Kidney tubule cell (primary cell): ENCODE measurements around the gene HDAC3.
"Not testable (repeated sequence)": the region's sequence is repeated elsewhere in the genome, so short reads cannot be mapped to it uniquely, and the experiment has no call there.

Experiments
- DNase-seq: peaks from one replicate; pipeline ENCODE4 v3.0.0-alpha.2; 2018; ENCODE audit warnings: low spot score

The HDAC3 gene

DNA sequence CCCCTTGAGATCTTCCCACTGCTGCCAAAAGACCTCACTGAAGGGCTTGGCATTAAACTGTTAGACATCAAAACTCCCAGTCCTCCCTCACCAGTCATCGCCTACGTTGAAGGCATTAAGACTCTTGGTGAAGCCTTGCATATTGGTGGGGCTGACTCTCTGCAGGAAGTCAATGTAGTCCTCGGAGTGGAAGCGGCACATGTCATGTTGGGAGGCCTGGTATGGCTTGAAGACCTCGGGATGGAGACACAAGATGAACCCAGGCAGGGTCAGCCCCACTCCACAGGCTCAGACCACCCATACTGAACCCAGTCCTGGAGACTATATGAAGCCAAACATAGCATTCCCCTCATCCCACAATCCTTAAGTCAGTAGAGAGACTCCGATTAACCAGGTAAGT is 1.9 kb downstream of the HDAC3 start:
- DNase-seq, result no peak

DNA sequence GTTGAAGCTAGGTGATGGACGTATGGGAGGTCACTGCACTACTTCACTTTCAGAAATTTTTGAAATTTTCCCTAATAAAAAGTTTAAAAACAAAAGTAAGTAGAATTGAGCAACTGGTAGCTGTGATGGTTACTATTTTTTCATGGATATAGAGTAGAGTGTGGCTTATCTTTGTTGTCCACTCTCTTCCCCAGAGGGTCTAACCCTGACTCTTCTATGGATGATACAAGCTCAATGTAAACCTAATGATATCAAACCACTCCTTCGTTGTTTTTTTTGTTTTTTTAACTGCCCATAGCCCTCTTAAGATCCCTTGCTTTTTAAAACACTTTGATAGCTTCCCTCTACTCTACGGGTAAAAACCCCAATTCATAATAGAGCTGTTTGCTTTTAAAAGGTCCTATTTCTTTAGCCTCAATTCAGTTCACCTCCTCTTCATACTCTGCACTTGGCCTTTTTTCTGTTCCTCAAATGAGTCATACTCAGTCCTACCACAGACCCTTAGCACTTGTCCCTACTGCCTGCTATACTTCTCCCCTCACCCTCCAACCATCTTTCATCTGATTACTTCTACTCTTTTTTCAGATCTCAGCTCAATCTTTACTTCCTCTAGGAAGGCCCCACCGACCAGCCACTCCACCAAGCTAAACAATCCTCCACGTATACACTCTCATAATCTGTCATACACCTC is 2.6 kb downstream of the HDAC3 start:
- DNase-seq, result no peak

DNA sequence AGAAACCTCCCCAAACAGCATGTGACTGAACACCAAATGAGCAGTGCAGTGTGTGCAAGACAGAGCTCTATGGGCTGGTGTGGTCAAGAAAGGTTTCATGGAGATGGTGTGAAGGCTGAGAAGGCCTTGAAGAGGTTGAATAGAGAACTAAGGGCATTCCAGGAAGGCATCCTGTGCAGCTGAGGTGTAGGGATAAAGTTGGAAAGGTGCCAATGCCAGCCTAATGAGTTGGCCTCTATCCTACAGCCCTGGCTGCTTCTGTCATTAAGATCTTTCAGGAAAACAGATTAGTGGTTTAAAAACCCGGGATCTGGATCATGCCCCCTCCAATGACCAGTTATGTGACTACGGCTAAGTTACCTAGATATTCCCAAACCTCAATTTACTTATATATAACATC is 4.0 kb downstream of the HDAC3 start:
- DNase-seq, result peak; percentile 33

DNA sequence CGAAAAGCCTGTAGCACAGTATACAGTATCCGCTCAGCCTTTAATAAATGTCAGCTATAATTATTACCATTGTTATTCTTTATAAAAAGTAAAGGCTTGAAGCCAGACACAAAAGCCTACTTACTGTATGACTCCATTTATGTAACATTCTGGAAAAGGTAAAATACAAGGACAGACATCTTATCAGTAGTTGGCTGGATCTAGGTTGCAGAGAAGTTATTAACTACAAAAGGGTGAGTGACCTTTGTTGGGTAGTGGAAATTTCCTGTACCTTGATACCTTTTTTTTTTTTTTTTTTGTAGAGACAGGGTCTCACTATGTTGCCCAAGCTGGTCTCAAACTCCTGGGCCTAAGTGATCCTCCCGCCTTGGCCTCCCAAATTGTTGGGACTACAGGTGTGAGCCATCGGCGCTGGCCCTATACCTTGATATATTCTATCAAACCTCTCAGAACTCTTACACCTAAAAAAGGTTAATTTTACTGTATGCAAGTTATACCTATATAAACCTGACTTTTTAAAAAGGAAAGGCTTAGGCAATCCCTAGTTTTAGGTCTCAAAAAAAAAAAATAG is 6.0 kb downstream of the HDAC3 start:
- DNase-seq, result no peak

DNA sequence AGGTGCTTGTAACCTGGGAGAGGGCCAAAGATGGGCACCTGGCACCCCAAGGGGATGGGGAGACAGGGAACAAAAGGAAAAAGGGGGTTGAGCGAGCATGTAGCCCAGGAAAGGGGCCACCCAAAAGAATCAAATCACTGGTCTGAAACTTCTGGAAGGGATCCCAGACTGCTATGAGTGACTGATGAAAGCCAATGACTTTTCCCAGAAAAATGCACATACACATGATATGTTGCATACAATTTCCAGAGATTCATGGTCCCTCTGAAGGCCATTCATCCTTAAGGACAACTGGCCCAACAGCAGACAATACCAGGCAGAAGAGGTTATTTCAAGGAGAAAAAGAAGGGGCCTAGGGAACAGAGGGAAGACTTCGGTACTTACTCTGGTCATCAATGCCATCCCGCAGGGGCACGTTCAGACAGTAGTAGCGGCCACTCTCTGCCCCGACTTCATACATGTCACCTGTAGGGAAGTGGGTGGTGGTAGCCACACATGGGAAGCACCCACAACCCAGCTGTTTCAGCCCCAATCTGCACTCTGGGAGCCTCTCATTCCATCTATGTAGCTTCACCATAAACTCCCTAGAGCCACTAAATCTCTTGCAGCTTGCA is 8.4 kb downstream of the HDAC3 start:
- DNase-seq, result no peak

DNA sequence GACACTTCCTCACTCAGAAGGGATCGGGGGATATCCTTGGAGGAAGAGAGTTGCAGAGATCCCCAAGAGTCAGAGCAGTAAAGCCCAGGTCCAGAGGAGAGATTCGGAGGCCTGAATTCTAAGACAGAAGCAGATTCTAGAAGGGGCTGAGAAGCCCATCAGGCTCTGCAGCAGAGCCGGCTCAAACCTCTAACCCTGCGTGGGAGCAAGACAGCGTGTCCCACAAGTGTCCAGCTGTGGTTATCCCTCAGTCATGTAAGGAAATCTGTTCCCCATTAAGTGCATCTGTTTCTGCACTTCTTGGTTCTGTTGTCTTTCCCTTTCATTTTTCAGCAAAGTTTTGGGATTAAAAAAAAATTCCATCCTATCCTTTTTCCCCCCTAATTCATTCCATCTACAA is 13.0 kb downstream of the HDAC3 start:
- no peak for DNase-seq

DNA sequence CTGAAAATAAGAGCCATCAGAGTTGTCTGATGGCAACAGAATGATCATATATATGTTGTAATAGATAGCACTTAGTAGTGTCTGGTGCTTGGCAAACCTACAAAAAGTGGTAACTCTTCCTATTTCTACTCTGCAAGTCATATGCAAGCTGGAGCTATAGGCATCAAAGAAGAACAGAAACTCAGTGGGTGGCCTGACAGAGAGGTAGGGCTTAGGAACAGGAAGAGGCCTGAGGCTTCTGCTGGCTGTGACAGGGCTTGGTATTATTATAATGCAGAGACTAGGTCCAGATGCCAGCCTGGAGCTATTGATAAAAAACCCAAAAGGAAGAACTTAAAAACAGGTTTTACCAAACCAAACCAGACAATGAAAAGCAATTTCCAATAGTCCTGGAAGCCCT is 13.5 kb downstream of the HDAC3 start:
- DNase-seq, result no peak

DNA sequence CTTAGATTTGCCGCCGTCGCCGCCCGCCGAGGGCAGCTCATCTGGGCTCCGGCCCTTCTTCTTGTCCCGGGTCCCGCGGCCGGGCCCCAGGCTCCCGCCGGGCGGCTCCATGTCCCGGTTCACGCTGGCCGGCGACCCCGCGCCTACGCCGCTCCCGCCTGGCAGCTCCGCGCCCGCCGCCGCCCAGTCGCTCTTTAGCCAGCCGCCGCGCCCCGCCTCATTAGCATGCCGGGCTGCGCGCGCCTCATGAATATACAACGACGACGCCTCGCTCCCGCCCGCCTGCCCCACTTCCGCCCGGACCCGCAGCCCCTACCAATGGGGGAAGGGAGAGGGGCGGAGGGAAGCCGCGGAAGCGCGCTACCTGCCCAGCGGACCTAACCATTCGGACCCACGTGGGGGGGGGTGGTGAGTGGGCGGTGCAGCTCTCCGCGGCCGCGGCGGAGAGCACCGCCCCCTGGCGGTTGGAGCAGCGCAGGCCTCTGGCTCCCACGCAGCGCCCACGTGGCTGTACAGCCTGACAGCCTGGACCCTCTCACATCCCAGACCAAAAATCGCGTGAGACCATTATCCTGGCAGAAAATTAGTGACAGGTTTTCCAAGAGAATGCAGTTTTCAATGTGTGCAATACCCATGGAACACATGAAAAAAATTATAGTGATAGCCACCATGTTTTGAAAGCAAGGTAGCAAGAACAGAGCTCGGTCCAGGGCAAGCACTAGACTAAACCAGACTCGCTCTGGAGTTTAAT is 17.7 kb downstream of the HDAC3 start, which contains the start of gene DIAPH1:
Gene DIAPH1 (minus strand): TSS at position 197 of the 751 bp plus-strand sequence. CDS start 86 bp downstream, at position 111.
- DNase-seq, result peak; percentile 97

DNA sequence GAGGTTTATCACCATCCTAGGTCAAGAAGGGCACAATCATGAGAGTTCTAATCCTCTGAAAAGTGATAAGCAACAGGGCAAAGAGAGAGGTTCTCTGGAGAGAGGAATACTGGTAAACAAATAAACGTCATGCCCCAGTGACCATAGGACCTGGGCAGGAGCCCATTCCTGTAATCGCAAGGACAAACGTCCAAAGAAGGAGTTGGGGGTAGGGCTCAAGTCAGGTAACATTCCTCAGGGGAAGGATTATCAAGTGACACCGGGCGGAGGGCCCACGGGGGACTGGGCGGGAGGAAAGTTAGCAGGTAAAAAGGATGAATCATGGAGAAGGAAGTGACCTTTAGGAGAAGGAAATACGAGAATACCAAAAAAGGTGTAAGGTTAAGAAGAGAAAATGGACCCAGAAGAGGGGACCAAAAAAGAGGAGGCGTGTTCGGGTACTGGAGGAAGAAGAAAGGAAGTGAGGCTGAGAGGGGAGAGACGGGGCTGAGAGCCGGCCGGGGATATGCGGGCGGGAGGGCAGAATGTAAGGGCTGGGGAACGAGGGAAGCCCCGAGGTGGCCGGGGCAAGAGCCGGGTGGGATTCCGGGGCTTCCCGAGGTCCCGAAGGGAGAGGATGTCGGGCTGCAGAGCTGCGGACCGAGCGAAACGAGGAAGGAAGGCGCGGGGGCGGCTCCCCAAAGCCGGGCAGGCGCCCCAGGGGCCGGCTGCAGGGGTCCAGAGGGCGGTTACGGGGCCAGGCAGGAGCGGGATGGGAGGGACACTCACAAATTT is 18.4 kb downstream of the HDAC3 start:
- peak; percentile 90 for DNase-seq

DNA sequence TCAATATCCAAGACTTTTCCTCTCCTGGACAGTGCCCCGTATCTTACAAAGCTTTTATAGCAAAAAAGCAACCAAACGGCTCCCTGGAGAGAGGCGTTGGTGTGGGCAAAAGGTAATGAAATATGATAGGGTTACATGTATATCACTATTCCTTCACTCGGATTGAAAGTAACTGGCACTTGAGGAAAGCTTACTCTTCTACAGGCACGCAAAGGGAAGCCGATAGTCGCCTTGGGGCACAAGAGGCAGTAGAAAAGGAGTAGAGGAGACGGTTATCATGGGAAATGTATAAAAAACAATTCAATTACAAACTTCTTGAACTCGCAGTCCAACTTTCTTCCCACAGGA is 19.0 kb downstream of the HDAC3 start:
- DNase-seq, result peak; percentile 33

DNA sequence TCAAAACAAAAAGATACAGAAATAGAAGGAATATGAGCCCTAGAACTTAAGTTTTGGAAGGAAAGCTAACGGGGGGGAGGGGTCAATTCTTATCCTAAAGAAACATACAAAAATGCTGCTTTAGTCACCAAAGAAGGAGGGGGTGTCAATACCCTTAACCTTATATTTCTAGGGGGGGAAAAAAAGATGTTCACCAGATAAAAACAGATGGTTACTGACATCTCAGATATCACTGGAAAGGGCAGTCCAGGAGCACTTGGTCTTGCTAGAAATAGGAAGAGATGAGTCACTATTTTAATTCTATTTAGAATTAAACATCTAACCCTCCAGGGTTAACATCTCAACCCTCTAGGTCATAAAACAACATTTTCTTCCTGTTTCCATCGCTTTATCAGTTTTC is 19.5 kb downstream of the HDAC3 start:
- DNase-seq, result no peak

DNA sequence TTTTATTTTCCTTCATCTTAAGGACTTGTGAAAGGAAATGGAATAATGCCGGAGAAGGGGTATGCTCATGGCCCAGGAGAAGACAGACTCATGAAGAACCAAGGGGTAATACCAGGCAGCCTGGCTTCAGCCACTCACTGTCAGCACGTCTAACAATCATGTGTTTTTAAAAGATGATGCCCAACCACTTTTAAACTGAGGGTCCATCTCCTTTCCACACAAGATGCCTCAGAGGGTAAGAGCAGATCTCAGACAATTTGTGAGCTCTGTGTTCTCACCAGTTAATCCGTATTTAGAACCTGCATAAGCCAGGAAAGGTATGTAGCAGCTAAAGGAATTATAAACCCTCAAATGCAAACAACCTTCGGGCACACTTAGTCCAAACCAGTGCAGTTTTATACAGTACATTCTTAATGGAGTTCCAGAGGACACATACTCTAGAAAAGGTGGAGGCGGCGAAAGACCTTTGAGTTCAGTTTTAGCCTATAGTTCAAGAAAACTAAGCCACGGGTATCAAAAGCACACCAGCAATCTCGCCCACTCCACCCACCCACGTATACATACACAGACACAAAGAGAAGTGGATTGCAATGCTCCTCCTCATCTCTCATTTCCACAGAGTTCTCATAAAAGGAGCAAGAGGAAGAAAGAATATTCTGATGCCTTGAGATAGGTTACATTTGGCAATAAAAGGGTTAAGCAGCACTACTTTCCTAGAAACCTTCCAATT is 20.5 kb downstream of the HDAC3 start:
- DNase-seq, result no peak

DNA sequence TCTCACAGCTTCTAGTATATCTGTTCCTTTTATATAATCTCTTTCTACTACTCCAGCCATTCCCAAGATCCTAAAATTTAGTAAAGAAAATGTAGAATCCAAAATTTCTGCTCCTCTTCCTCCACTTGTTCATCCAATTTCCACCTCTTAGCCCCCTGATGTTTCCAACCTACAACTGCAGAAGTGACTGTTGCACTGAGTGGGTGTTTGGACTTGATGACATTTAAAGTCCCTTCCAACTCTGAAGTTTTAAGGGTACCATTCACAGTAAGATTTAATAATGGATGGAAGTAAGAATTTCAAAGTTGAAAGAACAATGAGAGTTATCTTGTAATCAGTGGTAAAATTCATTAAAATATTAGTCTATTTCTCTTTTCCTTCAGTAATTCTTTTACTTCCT is 23.3 kb downstream of the HDAC3 start:
- no peak for DNase-seq

DNA sequence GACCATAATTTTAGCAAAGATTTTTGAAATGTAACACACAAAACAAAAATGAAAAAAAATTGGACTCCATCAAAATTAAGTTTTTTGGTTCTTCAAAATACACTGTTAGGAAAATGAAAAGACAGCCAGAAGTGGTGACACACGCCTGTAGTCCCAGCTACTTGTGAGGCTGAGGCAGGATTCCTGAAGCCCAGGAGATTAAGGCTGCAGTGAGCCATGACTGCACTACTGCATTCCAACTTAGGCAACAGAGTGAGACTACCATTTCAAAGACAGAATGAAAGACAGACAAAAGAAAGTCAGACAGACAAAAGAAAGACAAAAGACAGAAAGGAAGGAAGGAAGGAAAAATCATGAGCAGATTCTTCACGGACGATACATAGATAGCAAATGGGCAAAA is 25.4 kb downstream of the HDAC3 start:
- DNase-seq, result peak; percentile 71

DNA sequence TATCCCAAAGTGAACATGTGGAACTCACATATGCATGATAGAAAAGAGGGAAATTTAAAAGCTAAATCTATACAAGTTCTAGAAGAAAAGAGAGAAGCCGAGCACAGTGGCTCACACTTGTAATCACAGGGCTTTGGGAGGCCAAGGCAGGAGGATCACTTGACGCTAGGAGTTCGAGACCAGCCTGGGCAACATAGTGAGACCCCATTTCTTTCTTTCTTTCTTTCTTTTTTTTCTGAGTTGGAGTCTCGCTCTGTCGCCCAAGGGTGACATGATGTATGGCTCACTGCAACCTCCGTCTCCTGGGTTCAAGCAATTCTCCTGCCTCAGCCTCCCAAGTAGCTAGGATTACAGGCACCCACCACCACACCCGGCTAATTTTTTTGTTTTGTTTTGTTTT is 26.7 kb downstream of the HDAC3 start:
- not testable (repeated sequence) for DNase-seq

DNA sequence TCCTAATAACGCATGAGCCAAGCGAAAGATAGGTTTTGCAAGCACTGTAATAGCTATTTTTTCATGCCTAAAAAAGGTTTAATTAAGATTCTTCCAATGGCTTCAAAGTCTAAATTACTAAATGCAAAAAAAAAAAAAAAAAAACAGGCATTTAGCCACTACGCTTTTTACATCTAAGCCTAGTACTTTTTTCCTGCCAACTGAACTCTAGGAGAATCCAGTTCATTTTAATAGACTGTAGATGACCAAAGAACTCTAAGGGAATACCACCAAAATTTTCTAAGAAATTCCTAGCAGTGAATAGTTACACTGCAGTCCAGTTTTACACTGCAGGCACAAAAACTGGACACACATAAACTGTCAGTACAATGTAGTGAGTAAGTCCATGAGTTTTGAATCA is 27.6 kb downstream of the HDAC3 start:
- no peak for DNase-seq

DNA sequence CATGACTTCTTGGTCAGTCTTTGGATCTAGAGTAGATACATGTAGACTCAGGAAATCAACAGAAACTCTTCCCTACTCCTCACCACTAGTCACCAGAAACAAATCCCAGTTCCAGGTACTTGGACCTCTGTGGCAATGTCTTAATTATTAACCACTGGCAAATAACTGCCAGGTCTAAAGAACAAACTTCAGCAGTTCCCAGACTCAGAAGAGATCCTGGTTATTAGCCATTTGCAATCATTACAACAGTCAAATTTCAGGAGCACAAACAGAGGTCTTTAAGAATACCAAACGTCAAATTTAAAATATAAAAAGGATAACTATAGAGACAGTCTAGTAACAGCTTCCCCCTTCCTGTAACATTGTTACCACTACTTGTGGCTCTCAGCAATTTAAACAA is 28.1 kb downstream of the HDAC3 start:
- DNase-seq, result peak; percentile 82

DNA sequence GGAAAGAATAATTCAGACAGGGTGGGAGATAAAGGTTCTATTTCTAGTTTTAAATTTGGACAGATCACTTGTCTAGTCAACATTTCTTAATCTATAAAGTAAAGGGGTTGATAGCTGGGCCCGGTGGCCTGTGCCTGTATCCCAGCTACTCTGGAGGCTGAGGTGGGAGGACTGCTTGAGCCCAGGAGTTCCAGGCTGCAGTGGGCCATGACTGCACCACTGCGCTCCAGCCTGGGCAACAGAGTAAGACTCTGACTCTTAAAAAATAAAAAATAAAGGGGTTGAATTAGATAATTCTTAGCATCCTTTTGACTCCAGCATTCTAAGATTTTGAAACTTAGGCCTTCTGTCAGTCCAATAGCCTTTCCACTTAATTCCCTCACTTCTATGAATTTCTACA is 28.6 kb downstream of the HDAC3 start:
- DNase-seq, result no peak

DNA sequence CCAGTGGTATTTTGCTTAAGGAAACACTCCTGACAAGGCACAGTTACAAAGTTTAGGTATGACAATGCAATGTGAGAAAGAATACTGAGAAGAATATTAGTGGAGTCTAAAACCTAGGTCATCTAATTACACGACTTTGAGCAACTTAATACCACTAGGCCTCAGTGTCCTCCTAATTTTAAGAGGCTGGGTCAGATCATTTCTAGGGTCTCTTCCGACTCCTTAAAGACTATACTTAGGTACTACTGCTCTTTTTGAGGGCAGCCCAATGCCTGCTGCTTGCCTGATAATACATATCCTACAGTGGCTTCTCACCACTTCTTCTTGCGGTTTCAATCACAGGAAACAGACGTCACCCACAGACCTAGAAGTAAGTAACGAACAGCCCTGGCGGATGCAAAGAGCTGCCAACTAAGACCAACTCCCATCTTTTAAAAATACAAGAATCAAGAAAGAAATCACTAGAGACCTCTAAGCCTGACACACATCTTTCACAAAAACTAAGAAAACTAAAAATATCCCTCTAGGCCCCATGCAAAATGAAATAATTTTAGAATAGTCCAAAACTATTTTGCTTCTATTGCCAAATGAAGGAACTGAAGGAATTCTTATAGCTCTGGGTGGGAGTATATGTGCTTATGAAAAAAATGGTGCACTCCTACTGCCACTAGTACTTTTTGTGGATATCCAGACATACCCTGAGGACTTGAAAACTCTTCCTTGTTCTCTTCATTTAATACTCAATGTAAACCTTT is 30.9 kb downstream of the HDAC3 start:
- DNase-seq, result no peak

DNA sequence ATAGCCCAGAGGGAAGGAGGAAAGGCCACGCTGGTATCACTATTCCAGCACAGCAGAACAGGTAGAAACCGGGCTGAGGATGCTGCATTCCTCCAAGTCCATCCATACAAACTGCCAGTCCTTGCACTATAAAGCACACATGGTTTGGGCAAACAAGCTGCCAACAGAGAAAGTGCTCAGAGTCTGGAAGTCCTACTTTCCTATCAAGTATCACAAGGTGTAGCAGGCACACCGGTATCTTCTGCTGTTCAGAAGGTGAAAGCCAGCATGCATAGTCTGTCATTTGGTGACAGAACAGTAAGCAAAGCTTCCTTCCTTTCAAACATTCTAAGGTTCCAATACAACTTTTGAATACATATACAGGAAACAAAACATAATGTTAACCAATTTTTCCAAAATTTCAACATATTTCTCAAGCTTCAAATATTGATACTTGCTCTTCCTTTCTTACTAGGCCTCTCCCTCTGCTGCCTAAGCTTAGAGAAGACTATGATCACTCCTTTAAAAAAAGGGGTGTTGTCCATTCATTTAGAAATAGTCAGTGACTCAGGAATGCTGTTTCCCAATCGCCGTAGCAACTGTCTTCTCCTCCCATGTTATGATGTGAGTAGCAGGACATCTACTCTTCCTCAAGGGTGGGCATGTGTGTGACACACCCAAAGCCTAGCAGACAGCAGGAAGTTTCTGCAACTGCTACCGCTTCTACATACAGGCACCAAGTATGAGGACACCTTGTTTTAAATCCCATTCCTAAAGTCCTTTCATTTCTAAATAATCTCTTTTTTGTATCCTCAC is 32.5 kb downstream of the HDAC3 start:
- DNase-seq, result peak; percentile 96
